ACC112 (cell line): ENCODE measurements around the gene FAM53B.

Source experiments
- H2AFZ ChIP-seq: fragments of 200-600 bp; sonication (generic); one replicate; pipeline ENCODE4 v1.6.0; 2017; ENCODE audit warnings: antibody characterized with exemption, low read length; ENCODE audit not compliant: unreplicated experiment
- H3K27ac ChIP-seq: fragments of 200-600 bp; sonication (generic); 2 replicates; pipeline ENCODE4 v1.5.1; 2014; ENCODE audit warnings: low read depth, mild to moderate bottlenecking, antibody characterized with exemption, low read length, moderate library complexity
- H3K27me3 ChIP-seq: fragments of 200-600 bp; sonication (generic); 2 replicates; pipeline ENCODE4 v1.6.1; 2014; ENCODE audit warnings: mild to moderate bottlenecking, antibody characterized with exemption, low read length, moderate library complexity, mixed read lengths; ENCODE audit not compliant: insufficient read depth
- H3K36me3 ChIP-seq: fragments of 200-600 bp; sonication (generic); 2 replicates; pipeline ENCODE4 v1.6.1; 2016; ENCODE audit warnings: mild to moderate bottlenecking, antibody characterized with exemption, low read length, moderate library complexity, mixed read lengths; ENCODE audit not compliant: insufficient read depth
- H3K4me1 ChIP-seq: fragments of 200-600 bp; sonication (generic); one replicate; pipeline ENCODE4 v1.6.1; 2016; ENCODE audit warnings: low read length, mixed read lengths; ENCODE audit not compliant: insufficient read depth, unreplicated experiment, control insufficient read depth
- H3K4me3 ChIP-seq: fragments of 200-600 bp; sonication (generic); 2 replicates; pipeline ENCODE4 v1.5.1; 2014; ENCODE audit warnings: mild to moderate bottlenecking, low read depth, low read length
- H3K79me2 ChIP-seq: fragments of 200-600 bp; sonication (generic); one replicate; pipeline ENCODE4 v1.6.0; 2016; ENCODE audit warnings: low read length; ENCODE audit not compliant: control insufficient read depth, unreplicated experiment, insufficient read depth

The FAM53B gene

GRCh38 chr10:124675261-124675660, 68.9 kb downstream of the FAM53B start:
- no peak overlapping the region for H3K27ac ChIP-seq
- no peak overlapping the region for H2AFZ ChIP-seq
- H3K79me2 ChIP-seq, result no peaks in the 10 kb centered on the region
- no peak overlapping the region for H3K4me3 ChIP-seq
- H3K4me1 ChIP-seq, result peaks cover 5% of the 10 kb centered on the region
- H3K36me3 ChIP-seq, result no peaks in the 10 kb centered on the region
- no peaks in the 10 kb centered on the region for H3K27me3 ChIP-seq

GRCh38 chr10:124674768-124675222, 69.4 kb downstream of the FAM53B start:
- H3K79me2 ChIP-seq, result no peaks in the 10 kb centered on the region
- no peak overlapping the region for H3K27ac ChIP-seq
- no peak overlapping the region for H3K4me3 ChIP-seq
- no peaks in the 10 kb centered on the region for H3K27me3 ChIP-seq
- peaks cover 3% of the 10 kb centered on the region for H3K4me1 ChIP-seq
- no peak overlapping the region for H2AFZ ChIP-seq
- H3K36me3 ChIP-seq, result no peaks in the 10 kb centered on the region

- no peak overlapping the region for H3K27ac ChIP-seq
- no peak overlapping the region for H3K4me3 ChIP-seq
- peaks cover 3% of the 10 kb centered on the region for H3K4me1 ChIP-seq
- H3K79me2 ChIP-seq, result no peaks in the 10 kb centered on the region
- H2AFZ ChIP-seq, result no peak overlapping the region
- no peaks in the 10 kb centered on the region for H3K36me3 ChIP-seq
- H3K27me3 ChIP-seq, result no peaks in the 10 kb centered on the region
Measured at GRCh38 chr10:124672181-124672638, 72.0 kb downstream of the FAM53B start.

DNA sequence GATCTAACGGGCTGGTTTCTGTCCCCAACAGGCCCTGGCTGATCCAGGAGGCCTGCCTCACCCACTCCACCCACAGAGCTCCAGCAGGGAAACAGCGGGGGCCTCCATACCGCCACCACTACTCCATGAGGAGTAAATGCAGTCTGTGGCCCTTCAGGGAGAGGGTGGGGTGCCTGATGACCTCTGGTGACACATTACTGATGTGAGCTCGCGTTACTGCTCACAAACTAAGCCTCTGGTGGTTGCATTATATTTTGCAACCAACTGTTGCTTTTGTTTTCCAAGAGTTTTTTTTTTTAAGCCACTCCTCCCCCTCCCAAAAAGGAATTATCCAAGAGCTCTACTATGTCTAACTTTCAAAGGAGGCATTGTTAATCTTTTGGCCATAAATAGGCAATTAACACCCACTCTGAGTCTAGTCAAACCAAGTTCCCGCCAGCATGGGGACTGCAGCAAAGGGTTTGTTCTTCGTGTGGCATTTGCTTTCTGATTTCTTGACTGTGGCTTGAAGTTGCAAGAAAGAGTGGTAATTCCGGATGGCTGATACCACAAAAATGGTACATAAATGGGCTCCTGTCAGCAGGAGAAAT, 72.6 kb downstream of the FAM53B start:
- Histone ChIP-seq H3K79me2 (no peaks in the 10 kb centered on the region), H3K27ac (no peak overlapping the region), H3K27me3 (no peaks in the 10 kb centered on the region), H3K36me3 (no peaks in the 10 kb centered on the region), H2AFZ (no peak overlapping the region), H3K4me3 (no peak overlapping the region), H3K4me1 (peaks cover 3% of the 10 kb centered on the region)

DNA sequence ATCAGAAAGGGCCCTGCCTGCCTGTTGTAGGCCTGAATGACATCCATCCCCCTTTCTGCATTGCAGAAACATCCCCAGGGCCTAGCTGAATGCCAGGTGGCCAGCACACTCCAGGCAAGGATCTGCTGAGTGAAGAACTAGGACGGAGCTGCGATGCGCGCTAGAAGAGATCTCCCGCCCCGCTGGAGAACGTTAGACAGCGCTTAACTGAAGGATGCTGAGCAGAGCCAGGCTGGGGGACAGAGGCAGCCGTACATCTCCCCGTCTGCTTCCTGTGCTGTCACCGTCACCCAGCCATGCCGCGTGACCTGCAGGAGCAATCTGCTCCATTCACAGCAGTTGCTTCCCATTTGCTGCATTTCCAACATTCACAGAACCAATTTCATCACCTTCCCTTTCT, 73.3 kb downstream of the FAM53B start:
- H2AFZ ChIP-seq, result no peak overlapping the region
- H3K27ac ChIP-seq, result no peak overlapping the region
- no peak overlapping the region for H3K4me3 ChIP-seq
- H3K36me3 ChIP-seq, result no peaks in the 10 kb centered on the region
- H3K4me1 ChIP-seq, result peaks cover 3% of the 10 kb centered on the region
- H3K79me2 ChIP-seq, result no peaks in the 10 kb centered on the region
- H3K27me3 ChIP-seq, result no peaks in the 10 kb centered on the region

DNA sequence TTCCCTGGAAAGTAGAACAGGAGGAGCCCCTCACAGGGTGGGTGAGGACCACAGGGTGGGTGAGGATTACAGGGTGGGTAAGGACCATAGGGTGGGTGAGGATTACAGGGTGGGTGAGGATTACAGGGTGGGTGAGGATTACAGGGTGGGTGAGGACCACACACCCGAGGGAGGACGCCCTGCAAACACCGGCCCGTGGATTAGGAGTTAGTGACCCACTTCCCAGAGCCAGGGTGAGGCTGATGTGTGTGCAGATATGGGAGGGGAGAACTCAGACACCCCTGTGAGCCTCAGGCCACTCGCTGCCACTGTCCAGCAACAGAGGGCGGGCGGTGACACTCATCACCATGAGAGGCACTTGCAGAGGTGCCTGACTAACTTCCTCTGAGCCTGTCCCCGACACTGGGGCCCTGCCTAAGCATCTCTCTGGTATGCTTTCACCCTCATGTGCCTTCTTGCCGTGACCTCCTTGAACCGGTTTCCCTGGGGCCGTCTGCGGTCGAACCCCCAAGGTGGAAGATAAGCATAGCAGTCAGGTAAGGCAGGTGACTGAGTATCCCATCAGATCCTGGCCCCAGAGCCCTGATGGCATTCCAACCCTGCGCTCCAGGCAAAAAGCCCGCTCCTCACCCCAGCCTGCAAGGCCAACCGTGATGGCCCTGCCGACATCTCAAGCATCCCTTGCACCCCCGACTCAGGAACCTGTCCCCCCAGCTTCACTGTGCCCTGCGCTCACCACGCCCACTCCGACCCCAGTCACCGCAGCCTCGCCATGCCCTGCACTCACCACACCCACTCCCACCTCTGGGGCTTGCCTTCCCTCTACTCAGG, 74.1 kb downstream of the FAM53B start:
- Histone ChIP-seq H3K79me2 (no peaks in the 10 kb centered on the region), H3K4me1 (peaks cover 3% of the 10 kb centered on the region), H3K4me3 (no peak overlapping the region), H2AFZ (no peak overlapping the region), H3K36me3 (no peaks in the 10 kb centered on the region), H3K27ac (no peak overlapping the region), H3K27me3 (no peaks in the 10 kb centered on the region)

GRCh38 chr10:124669141-124669823, 74.9 kb downstream of the FAM53B start:
- Histone ChIP-seq H3K4me3 (no peak overlapping the region), H3K4me1 (peaks cover 3% of the 10 kb centered on the region), H3K27me3 (no peaks in the 10 kb centered on the region), H2AFZ (no peak overlapping the region), H3K79me2 (no peaks in the 10 kb centered on the region), H3K27ac (no peak overlapping the region), H3K36me3 (no peaks in the 10 kb centered on the region)

DNA sequence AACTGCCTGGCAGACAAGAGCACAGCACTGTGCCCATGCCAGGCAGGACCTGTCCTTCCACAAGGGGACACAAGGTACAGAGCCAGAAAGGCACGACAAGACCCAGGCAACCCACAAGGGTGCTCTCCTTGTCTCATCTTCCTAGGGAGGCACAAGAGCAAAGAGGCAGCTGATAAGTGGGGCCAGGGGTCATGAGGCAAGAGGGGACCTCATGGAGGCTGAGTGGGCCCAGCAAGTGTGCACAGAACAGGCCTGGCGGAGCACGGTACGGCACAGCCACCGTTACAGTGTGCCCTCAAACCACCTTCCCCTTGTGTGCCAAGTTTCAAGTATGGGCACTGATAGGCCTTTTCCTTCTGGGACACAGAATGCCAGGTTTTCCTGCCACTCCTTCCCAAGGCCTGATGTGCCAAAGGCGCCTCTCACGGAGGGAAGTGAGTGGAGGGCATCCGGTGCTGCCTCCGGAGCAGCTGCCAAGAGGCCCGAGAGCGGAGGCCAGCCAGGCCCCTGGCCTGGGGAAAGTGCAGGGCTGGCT, 75.6 kb downstream of the FAM53B start:
- Histone ChIP-seq H3K27ac (no peak overlapping the region), H2AFZ (no peak overlapping the region), H3K36me3 (no peaks in the 10 kb centered on the region), H3K79me2 (no peaks in the 10 kb centered on the region), H3K4me3 (no peak overlapping the region), H3K27me3 (no peaks in the 10 kb centered on the region), H3K4me1 (peaks cover 3% of the 10 kb centered on the region)

- H3K79me2 ChIP-seq, result no peaks in the 10 kb centered on the region
- no peak overlapping the region for H2AFZ ChIP-seq
- peaks cover 3% of the 10 kb centered on the region for H3K4me1 ChIP-seq
- no peak overlapping the region for H3K4me3 ChIP-seq
- no peaks in the 10 kb centered on the region for H3K36me3 ChIP-seq
- H3K27me3 ChIP-seq, result no peaks in the 10 kb centered on the region
- no peak overlapping the region for H3K27ac ChIP-seq
Measured at GRCh38 chr10:124667425-124668345, 76.5 kb downstream of the FAM53B start.

GRCh38 chr10:124666494-124666893, 77.7 kb downstream of the FAM53B start:
- no peaks in the 10 kb centered on the region for H3K36me3 ChIP-seq
- H3K27me3 ChIP-seq, result no peaks in the 10 kb centered on the region
- no peak overlapping the region for H2AFZ ChIP-seq
- H3K79me2 ChIP-seq, result no peaks in the 10 kb centered on the region
- no peak overlapping the region for H3K4me3 ChIP-seq
- H3K4me1 ChIP-seq, result no peaks in the 10 kb centered on the region
- no peak overlapping the region for H3K27ac ChIP-seq
